ENCODE results near the gene ELSPBP1.
"Not testable (repeated sequence)": the region's sequence is repeated elsewhere in the genome, so short reads cannot be mapped to it uniquely, and the experiment has no call there.

Gene ELSPBP1

DNA sequence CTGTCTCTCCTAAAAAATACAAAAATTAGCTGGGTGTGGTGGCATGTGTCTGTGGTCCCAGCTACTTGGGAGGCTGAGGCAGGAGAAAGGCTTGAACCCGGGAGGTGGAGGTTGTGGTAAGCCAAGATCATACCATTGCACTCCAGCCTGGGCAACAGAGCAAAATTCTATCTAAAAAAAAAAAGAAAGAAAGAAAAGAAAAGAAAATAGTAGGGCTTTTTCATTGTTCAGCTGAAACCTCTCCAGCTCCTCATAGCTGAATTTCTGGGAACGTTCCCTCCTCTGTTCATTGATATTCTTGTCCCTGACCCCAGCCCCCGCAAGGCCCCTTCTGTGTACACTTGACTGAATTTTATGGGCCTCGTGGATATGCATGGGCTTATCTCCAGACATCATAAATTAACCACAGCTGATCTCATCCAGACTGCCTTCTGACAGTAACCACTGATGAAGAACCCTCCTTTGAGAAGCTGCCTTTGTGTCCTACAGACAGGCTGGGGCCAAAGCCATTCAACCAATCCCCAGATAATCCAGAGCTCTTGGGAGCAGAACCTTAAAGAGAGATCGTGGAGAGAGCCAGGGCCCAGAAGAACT is at the start of gene ELSPBP1:
TSS of gene ELSPBP1 (plus strand) at position 424 of the 594 bp plus-strand sequence. CDS start 14,036 bp downstream, outside the sequence.
- DNase-seq, result no peak

GRCh38 chr19:47949852-47950521 is 44.4 kb upstream of the ELSPBP1 start:
- DNase-seq, result not testable (repeated sequence)

DNA sequence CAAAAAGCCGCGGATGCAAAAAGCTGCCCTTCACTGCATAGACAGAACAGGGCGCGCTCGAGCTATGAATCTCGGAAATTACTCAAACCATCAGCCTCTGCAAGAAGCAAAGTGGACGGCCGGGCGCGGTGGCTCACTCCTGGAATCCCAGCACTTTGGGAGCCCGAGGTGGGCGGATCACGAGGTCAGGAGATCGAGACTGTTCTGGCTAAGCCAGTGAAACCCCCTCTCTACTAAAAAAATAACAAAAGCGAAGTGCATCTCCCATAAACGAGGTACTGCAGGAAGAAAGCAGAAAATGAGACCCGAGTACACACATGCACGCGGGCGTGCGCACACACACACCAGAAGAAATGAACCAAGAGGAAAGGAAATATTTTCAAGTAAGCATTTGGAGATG is 42.3 kb upstream of the ELSPBP1 start:
- not testable (repeated sequence) for DNase-seq

GRCh38 chr19:47955936-47956335 is 38.5 kb upstream of the ELSPBP1 start:
- DNase-seq, result not testable (repeated sequence)

GRCh38 chr19:47973529-47973928 is 20.9 kb upstream of the ELSPBP1 start:
- no peak for DNase-seq

DNA sequence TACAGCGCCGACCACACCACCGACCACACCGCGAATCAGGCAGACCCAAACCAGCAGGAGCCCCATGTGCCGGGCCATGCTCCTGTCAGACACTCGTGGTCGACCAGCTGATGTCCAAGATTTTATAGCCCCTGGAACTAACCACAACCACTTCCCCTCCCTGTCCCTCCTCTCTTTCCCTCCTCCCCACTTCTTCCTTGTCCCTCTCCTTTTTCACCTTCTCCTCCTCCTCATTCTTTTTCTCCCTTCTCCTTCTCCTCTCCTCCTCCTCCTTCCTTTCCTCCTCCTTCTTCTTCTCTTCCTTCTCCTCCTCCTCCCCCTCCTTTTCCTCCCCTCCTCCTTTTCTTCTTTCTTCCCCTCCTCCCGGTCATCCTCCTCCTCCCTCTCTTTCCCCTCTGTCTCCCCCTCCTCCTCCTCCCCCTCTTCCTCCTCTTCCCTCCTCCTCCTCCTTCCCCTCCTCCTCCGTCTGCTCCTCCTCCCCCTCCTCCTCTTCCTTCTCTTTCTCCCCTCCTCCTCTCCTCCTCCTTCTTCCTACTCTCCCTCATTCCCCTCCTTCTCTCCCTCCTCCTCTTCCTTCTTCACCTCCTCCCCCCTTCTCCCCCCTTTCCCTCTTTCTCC is 3.1 kb upstream of the ELSPBP1 start:
- DNase-seq, result no peak

- DNase-seq, result no peak
Observed at GRCh38 chr19:47992070-47992469, 2.4 kb upstream of the ELSPBP1 start, which contains the start of gene BSPH1. TSS of gene BSPH1 (minus strand) at chr19:47992170. CDS start at chr19:47992081, 89 bp downstream.

- DNase-seq, result no peak
Observed at GRCh38 chr19:47996230-47996727, 1.8 kb downstream of the ELSPBP1 start.

GRCh38 chr19:47998800-47999199 is 4.4 kb downstream of the ELSPBP1 start:
- DNase-seq, result no peak

- no peak for DNase-seq
Observed at GRCh38 chr19:48000846-48001245, 6.4 kb downstream of the ELSPBP1 start.

- DNase-seq, result no peak
Observed at GRCh38 chr19:48004236-48004635, 9.8 kb downstream of the ELSPBP1 start.

DNA sequence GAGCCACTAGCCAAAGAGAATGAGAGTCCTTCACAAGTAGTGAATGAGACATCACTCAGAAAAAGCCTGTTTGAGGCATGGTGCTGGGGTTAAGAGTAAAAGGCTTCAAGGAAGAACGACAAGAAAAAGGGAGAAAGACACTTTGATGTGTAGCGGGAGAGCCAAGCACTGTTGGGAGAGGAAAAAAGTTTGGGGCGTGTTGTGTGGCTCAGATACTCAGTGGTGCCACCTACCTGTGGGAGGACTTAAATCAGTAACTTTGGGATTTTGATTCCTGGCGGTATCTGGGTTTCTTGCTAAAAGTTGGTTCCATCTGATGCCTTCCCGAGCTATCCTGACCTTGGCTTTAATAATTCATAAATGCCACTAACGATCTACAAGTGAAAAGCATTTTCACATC is 12.3 kb downstream of the ELSPBP1 start:
- DNase-seq, result no peak

GRCh38 chr19:48010932-48011758 is 16.7 kb downstream of the ELSPBP1 start:
- DNase-seq, result no peak

GRCh38 chr19:48020686-48021085 is 26.3 kb downstream of the ELSPBP1 start:
- DNase-seq, result no peak

DNA sequence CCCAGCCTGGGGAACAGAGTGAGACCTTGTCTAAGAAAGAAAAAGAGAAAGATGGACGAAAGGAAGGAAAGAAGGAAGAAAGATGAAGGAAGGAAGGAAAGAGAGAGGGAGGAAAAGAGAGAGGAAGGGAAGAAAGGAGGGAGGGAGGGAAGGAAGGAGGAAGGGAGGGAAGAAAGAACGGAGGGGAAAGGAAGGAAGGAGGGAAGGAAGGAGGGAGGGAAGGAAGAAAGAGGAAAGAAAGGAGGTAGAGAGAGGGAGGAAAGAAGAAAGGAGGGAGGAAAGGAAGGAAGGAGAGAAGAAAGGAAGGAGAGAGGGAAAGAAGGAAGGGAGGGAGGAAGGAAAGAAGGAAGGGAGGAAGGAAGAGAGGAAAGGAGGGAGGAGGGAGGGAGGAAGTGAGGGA is 28.6 kb downstream of the ELSPBP1 start:
- DNase-seq, result no peak

DNA sequence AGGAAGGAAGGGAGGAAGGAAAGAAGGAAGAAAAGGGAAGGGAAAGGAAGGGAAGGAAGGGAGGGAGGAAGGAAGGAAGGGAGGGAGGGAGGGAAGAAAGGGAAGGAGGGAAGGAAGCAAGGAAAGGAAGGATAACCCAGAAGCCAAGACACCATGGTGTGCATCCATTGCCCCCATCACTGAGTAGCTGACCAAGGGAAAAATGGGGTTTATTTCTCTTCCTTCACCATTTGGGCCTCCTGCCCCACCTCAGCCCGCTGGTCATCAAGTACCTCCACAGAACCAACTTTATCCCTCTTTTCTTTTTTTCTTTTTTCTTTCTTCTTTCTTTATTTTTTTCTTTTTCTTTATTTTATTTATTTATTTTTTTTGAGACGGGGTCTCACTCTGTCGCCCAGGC is 29.1 kb downstream of the ELSPBP1 start:
- no peak for DNase-seq

DNA sequence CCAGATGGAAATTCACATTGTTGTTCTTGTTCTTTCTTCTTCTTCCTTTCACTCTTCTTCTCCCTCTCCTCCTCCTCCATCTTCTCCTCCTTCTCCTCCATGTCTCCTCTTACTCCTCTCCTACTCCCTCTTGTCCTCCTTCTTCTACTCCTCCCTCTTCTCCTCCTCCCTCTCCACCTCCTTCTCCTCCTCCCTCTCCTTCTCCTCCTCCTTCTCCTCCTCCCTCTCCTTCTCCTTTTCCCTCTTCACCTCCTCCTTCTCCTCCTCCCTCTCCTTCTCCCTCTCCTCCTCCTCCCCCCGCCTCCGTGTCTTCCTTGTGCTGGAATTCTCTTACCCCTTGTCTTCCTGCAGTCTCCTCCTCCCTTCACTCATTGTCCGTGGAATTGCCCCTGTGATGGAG is 31.0 kb downstream of the ELSPBP1 start:
- DNase-seq, result no peak

DNA sequence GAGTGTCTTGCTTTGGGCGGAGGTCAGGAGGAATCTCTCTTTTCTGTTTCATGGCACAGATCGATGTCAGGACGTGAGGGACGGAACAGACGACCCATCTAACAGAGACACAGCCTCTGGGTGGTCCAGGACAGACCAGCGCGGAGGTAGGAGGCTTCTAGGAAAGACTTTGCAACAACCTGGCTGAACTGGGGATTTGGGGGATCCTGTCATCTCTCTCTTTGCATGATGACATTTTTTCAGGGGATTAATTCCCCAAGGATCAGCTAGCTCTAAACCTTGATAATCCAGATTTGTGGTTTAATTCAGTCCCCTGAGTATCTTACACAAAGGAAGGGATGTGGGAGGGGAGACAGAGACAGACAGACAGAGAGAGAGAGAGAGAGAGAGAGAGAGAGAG is 35.0 kb downstream of the ELSPBP1 start:
- no peak for DNase-seq

GRCh38 chr19:48030073-48030472 is 35.6 kb downstream of the ELSPBP1 start:
- no peak for DNase-seq

- no peak for DNase-seq
Observed at GRCh38 chr19:48033604-48034003, 39.2 kb downstream of the ELSPBP1 start.

- DNase-seq, result no peak
Observed at GRCh38 chr19:48036765-48037164, 42.3 kb downstream of the ELSPBP1 start.

GRCh38 chr19:48041877-48042580 is 47.6 kb downstream of the ELSPBP1 start:
- DNase-seq, result no peak
